NCI-H82 treated with DMSO at 0.1 percent for 48 hours (cell line): ENCODE data around the gene UROS.
A peak's percentile ranks its signal among the peaks of the same experiment; 100 is the strongest.

Source experiments
- DNase-seq: peaks from one replicate; lab custom pipeline; 2025; ENCODE audit not compliant: unreplicated experiment; lab: John Stamatoyannopoulos, UW

UROS gene

DNA sequence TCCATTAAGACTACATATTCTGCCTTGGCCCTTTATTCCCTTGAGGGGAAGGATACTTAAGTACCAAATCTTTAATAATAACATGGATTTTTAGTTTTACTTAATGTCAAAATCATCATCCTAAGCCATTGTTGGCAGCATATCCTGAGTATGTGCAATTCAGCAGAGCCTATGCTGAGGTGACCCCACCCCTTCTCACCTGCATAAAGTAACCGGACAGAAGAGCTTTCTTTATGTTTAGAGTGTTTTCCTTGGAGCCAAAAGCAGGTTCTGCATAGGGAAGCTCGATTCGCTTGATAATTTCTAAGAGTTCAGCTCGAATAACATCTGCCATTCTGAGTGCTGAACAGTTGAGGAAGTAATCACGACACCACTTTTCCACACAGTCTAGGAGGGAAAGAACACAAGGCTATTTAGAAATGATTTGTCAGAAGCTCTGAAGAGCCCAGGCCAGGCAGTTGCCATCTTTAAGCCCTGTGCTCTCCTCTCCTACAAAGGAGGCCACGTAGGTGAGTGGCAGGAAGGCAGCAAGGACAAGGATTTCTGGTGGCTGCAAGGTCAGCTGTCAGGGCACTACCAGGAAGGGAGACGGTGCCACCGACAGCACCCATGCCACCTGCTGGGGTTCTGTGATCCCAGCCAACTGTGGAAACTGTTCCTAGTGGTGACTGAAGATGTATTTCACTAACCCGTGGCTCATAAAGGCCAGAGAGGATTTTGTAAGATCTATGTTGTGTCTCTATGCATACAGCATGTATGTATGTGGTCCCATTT, 15.9 kb upstream of the UROS start:
- no peak for DNase-seq

DNA sequence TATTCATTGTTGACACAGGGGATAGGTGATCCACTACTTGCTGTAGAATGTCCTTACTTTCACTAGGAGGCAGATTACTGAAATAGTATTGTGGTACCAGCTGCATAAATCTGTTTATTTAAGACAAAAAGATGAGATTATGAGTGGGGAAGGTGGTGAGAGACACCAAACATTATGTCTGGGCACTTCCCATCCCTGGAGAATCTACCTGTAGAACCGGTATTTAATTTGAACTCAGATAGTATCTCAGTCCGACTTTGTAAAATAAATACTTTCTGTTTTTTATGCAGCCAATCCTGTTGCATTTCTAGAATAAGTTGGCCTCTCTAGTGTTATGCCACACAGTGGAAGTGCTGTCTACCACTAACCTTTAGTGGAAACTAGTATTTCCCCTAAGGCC, 13.7 kb upstream of the UROS start:
- DNase-seq: no peak

DNA sequence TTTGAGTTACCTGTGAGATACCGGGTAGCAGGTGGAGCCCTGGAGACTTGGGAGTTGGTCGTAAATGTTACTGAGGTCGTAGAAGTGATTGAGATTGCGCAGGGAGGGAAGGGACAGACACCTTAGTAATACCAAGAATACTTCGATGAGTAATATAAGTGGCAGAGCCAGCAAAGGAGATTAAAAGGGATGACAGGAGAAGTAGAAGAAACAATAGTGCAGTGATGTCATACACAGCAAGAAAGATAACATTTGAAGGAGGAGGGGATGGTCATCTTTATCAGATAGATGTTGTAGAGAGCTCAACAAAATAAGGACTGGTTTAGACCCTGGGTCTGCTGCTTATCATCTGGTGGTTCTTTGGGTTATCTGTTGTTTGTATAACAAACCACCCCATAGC, 5.3 kb upstream of the UROS start:
- DNase-seq: no peak

DNA sequence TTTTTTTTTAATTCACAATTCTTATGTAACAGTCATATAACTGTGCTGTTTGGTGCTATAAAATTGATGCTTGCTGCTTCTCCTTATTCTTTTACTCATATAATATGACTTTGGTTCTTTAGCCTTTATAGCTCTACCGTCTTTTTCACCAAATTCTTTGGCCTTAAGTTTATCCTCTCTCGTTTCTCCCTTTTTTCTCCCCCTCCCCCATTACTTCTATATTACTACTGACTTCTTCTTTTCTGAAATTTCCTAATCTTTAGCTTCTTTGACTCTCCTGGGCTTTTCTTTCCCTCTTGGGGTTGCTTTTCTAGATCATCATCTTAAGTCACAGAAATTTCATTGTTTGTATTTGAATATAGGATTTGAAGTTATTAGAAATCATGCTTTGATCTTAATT, 4.1 kb upstream of the UROS start:
- DNase-seq: no peak

DNA sequence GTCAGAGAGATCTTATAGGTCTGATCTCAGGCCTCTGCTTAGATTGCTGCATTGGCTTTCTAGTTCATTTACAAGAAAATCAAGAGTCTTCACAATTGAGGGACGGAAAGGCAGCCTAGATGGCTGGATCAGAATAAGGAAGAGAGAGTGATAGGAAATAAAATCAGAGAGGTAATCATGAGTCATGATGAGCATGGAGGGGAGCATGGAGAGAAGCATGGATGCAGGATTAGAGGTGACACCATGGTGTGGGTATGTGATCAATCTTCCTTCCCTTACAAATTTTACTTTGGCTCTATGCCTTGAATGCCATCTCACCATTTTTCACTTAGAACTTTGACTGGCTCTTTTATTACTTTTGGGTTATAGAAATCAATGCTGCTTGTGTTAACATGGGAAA, 1.7 kb upstream of the UROS start:
- no peak for DNase-seq

- DNase-seq: no peak
Measured at GRCh38 chr10:125823663-125824251, 699 bp upstream of the UROS start.

DNA sequence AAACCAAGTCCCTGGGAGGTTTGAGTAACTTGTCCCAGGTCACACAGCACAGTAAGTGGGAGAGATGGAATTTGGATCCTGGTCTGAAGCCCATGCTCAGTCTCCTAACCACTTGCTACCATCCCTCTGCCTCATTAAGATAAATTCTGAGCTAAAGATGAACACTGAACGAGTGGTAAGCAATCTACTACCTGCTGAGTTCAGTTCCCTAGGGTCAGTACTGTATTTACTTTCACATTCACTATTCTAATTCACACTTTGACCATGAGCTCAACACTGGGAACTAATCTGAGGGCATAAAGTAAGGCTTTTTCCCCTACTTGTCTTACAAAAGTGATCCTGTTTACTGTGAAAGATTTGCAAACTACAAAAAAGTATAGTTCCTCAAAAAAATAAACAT, 2.4 kb downstream of the UROS start:
- DNase-seq: no peak

DNA sequence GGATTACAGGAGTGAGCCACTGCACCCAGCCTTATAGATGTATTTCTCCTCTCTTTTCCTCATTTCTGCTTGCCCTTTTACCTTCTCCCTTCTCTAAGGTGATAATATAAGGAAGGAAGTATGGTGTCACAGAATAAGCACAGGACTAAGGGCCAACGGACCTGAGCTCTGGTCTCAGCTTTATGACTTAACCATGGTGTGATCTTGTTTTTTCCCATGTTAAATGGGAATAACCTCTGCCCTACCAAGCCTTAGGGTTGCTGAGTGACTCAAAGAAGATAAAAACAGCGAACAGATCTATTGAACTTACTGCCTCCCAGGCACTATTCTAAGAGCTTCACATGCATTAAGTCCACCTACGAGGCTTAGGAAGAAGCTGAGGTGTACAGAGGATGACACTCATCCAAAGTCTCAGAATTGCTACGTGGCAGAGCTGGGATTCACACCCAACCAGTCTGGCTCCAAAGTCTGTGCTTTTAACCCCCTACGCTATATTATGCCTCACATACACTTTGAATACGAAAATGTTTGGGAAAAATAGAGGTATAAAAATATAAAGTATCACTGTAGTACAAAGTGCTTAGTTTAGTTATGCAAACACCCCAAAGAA, 5.6 kb downstream of the UROS start:
- no peak for DNase-seq

DNA sequence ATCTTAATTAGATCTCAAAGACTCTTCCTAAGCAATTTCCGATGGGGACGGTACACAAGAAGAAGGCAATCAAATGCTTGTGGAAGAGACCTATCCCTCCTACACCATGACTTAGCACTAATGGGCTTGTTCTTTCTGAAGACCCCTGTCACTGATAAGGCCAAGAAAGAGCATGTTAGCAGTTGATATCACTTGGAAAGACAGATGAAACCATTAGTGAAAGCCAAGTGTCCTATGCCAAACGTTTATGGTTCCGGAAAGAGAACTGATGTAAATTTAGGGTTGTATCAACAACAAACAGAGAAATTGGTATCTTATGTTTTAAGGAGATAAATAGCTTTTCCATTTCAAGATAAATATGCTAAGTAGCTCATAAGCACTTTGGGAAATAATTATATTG, 6.5 kb downstream of the UROS start:
- no peak for DNase-seq

- no peak for DNase-seq
Measured at GRCh38 chr10:125815764-125816163, 7.3 kb downstream of the UROS start.

DNA sequence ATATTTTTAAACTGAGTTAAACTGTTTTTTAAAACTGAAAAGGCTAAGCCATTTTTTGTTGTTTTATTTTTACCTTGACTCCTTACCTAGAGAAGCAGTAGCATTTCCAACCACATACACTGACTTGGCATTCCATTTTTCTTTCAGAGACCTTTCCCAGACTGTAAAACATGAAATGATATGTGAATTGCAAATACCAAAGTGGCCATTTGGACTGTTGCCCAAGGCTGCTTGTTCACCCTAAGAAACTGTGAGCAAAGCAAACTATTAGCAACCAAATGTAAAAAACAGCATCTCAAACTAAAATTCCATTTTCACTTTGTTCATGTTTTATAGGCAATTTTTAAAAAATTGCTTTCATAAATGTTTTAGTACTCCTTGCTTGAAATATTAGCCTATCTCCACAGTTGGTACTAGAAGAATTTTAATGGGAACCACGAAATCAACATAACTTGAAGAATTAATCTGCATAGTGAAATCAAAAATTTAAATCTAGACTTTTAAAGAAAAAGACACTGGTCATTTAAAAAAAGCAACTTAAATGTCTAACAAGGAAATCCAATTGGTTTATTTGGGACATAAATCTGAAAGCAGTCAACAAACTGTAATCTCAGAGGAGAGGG, 10.8 kb downstream of the UROS start:
- no peak for DNase-seq

GRCh38 chr10:125811251-125811650, 11.8 kb downstream of the UROS start:
- DNase-seq: peak; percentile 88

DNA sequence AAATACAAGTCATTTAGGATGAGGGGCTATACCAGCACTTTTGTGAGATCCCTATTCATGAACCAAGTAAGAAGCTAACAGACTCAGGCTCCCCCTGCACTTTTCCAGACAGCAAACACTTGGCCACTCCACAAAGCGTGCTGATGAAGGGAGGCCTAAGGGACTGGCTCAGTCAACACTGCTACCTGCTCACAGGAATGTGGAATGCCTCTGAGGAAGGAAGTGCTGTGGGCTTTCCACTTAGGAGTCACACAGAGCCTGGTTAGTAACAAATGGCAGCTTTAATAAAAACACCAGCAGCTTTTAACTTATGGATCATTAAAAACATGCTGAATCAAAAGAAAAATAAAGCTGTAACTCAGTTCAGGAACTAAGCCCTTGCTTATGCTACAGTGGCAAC, 15.0 kb downstream of the UROS start:
- DNase-seq: no peak

DNA sequence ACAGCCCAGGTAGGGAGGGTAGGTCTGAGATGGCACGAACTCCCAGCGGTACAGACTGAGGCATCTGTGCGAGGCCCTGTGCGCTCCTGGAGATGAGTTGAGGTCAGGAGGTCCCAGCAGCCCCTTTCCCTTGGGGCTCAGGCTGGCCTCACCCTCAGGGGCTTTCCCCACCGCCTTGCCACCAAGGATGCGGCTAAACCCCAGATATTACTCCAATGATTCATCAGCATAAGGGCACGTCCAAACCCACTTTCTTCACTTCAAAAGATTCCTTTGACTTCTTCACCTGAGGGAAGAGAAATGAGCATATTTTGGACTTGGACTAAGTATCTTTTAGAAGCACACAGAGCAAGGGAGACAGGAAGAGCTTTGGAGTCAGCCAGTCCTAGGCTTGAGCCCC, 20.3 kb downstream of the UROS start:
- DNase-seq: no peak

DNA sequence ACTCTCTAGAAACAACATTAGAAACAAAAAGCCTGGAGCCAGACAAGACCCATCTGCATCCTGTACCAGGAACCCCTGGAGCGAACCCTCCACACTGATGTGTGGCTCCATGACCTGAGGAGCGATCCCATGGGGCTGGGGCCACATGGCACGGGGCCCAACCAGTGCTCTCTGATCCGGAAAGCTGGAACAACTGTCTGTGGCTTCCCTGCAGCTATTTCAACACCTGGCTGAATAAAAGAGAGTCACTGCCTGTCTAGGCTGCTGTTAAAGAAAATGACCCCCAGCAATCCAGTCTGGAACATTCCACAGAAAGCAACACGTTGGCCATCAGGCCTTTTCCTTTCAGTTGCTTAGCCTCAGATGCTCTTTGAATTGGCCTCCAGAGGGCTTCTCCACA, 20.9 kb downstream of the UROS start:
- DNase-seq: no peak

- DNase-seq: no peak
Measured at GRCh38 chr10:125801574-125801973, 21.5 kb downstream of the UROS start.

DNA sequence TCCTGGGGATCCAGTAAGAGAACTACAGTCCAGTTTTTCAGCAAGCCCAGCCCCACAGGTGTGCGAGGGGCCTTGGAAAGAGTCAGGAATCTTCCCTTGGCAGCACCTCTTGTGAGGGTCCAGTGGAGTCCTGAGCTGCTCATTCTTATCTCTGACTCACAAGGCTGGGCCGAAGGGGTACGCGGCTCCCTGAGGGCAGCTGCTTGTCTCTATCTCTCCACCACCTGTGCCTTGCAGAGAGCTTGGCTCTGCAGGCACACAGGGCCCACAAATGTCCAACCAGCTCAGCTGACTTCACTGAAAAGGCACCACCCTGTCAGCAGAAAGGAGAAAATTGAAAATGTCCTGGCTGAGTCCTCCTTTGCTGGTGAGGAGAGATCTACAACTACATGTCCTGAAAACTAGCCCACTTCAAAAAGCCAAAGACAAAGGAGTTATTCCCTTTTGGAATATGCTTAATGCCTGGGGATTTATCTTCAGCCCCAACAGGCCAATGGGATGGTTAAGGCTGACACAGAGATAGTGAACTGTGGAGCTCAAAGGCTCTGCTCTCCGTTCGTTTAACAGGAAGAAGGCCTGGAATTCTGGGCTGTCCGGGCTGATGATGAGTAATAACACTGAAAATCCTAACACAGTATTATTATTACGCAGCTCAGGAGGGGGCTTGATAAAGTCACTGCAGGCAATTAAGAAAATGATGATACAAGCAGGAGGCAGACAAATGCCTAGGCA, 23.4 kb downstream of the UROS start:
- no peak for DNase-seq

DNA sequence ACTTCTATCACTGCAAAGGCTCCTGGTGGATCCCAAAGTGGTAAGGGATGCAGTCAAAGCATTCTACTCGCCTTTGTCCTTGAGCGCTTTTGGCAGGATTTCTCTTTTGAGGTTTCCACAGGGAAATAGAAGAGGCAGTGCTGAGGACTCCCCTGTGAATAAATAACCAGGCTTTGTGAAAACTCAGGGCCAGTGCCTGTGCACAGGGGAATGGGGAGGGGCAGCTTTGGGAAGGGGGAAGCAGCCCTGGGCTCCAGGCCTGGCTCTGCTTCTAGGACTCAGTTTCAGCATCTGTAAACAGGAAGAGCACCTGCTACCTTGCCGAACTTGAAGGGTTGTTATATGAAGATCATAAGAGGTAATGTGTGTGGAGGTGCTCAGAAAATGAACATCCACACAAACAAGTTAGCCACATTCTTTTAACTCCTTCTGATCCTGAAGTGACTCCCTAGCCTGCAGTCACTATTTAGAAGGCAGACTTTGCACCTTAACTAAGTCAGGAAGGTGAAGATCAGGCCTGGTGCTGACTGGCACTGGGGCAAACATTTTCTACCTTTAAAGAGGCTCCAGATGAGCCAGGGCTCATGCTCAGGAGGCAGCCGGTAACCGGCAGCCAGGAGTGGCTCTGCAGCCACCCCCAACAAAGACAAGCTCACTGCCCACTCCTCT, 24.9 kb downstream of the UROS start:
- DNase-seq: no peak

GRCh38 chr10:125797424-125797823, 25.6 kb downstream of the UROS start:
- DNase-seq: no peak

- no peak for DNase-seq
Measured at GRCh38 chr10:125795637-125796190, 27.3 kb downstream of the UROS start.

DNA sequence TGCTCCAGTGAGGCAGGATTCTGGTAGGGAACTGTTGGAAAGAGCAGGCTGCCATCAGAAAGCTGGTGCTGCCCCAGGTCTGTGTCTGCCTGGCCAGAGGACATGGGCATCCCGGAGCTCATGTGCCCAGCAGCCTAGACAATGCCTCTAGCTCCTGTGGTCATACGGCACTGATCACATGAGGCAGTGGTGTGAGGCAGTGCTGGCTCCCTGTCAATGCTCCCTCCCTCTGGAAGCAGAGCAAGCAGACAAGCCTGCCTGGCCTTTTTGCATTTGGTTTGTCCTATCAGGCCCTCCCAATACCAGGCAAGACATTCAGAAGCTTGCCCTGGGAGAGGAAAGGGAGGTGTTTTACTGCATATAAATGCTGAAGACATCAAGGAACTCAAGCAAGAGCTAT, 27.9 kb downstream of the UROS start:
- DNase-seq: no peak
